ENCODE results near the gene THEMIS.

DNA sequence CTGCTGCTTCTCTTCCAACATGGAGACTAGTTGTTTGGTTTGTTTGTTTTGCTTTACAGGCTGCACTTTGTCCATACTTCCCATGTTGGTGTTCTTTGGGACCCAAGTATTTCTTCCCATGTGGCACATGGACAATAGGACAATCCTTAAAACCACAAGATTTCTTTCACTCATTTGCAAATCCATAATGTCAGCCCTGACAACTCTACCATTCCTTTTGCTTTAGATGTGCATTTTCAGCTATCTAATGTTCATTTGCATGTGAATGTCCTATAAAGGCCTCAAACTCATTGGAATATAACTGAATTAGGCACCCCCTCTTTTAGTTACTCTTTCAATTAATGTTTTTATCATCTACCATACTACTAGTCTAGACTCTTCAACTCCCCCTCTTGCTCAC, 16.7 kb downstream of the THEMIS start:
- TF ChIP-seq, protein P1, sequence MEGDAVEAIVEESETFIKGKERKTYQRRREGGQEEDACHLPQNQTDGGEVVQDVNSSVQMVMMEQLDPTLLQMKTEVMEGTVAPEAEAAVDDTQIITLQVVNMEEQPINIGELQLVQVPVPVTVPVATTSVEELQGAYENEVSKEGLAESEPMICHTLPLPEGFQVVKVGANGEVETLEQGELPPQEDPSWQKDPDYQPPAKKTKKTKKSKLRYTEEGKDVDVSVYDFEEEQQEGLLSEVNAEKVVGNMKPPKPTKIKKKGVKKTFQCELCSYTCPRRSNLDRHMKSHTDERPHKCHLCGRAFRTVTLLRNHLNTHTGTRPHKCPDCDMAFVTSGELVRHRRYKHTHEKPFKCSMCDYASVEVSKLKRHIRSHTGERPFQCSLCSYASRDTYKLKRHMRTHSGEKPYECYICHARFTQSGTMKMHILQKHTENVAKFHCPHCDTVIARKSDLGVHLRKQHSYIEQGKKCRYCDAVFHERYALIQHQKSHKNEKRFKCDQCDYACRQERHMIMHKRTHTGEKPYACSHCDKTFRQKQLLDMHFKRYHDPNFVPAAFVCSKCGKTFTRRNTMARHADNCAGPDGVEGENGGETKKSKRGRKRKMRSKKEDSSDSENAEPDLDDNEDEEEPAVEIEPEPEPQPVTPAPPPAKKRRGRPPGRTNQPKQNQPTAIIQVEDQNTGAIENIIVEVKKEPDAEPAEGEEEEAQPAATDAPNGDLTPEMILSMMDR (IDR thresholded peaks at IDR 0.05; ENCODE audit: low read length) = no peak
- no peak for TF ChIP-seq EZH2 (IDR thresholded peaks at IDR 0.05; ENCODE audit: borderline replicate concordance, low read length)

All from OCI-LY1 (cell line).